AG09309 (cell line): Measurements from ENCODE around the gene INO80E.

ENCODE experiments used
- DNase-seq: peaks from one replicate; pipeline ENCODE4 v3.0.0-alpha.2; 2010; ENCODE audit warnings: low read depth
- H3K4me3 ChIP-seq: 2 replicates; pipeline ENCODE4 v1.5.1; 2011; ENCODE audit warnings: mild to moderate bottlenecking, low read depth, low read length, moderate library complexity; ENCODE audit not compliant: control insufficient read depth
- TF ChIP-seq, protein P1 (sequence below): IDR thresholded peaks from 2 replicates; pipeline ENCODE4 v1.5.1; 2011; ENCODE audit warnings: mild to moderate bottlenecking, low read depth, low read length, inconsistent platforms; ENCODE audit not compliant: insufficient read depth, control insufficient read depth; ENCODE audit errors: missing control alignments

The INO80E gene

GRCh38 chr16:29993191-29993902, 2.7 kb upstream of the INO80E start:
- H3K4me3 ChIP-seq, result no peak overlapping the region
- no peak for DNase-seq
- TF ChIP-seq, protein P1, sequence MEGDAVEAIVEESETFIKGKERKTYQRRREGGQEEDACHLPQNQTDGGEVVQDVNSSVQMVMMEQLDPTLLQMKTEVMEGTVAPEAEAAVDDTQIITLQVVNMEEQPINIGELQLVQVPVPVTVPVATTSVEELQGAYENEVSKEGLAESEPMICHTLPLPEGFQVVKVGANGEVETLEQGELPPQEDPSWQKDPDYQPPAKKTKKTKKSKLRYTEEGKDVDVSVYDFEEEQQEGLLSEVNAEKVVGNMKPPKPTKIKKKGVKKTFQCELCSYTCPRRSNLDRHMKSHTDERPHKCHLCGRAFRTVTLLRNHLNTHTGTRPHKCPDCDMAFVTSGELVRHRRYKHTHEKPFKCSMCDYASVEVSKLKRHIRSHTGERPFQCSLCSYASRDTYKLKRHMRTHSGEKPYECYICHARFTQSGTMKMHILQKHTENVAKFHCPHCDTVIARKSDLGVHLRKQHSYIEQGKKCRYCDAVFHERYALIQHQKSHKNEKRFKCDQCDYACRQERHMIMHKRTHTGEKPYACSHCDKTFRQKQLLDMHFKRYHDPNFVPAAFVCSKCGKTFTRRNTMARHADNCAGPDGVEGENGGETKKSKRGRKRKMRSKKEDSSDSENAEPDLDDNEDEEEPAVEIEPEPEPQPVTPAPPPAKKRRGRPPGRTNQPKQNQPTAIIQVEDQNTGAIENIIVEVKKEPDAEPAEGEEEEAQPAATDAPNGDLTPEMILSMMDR, result no peak

- DNase-seq, result no peak
- H3K4me3 ChIP-seq, result no peak overlapping the region
- TF ChIP-seq, protein P1, result no peak
Measured at GRCh38 chr16:29993903-29994599, 2.0 kb upstream of the INO80E start.

DNA sequence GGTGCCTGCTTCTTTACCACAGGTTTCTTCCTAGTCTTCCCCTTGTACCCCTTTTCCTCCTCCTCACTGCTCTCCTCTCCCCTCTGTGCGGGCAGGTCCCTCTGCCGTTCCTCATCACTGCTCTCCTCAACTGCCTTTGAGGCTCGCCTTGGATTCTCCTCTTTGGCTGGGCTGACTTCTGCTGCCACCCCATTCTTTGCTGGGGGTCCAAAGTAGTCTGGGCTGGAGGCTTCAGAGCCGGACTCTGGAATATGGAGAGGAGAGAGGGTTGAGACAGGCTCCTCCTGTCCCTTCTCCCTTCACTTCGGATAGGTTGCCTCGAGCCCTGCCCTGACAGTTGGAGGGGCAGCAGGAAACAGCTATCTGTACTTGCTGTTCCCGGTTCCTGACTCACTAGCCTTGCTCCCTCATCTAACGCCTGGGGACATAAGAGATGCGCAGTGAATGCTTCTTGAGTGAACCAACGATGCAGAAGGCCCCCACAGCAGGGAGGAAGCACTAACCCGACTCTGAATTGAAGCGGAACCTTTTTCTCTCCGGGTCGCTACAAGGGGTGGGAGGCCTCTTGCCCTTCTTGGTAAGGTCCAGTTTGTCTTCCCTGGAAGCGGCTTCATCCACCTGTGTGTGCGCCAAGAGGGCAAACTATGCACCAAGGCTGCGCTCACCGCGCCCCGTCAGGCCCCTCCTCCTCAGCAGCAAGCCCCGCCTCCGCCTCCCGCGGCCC, 1.3 kb upstream of the INO80E start:
- H3K4me3 ChIP-seq, result peak overlapping the region; percentile 98
- TF ChIP-seq, protein P1, result no peak
- DNase-seq, result peak; percentile 28

GRCh38 chr16:29995324-29995910, 624 bp upstream of the INO80E start, which contains the start of gene HIRIP3:
Gene HIRIP3 (minus strand): TSS chr16:29995617. CDS start chr16:29995605, 12 bp downstream.
- TF ChIP-seq, protein P1, result no peak
- no peak for DNase-seq

GRCh38 chr16:29996766-29997250, 767 bp downstream of the INO80E start:
- no peak for DNase-seq
- TF ChIP-seq, protein P1, result no peak
- peak overlapping the region; percentile 98 for H3K4me3 ChIP-seq

More at GRCh38 chr16:29995324-29995910, 624 bp upstream of the INO80E start, which contains the start of gene HIRIP3:
- H3K4me3 ChIP-seq, result peak within 1 kb of the TSS; percentile 98

DNA sequence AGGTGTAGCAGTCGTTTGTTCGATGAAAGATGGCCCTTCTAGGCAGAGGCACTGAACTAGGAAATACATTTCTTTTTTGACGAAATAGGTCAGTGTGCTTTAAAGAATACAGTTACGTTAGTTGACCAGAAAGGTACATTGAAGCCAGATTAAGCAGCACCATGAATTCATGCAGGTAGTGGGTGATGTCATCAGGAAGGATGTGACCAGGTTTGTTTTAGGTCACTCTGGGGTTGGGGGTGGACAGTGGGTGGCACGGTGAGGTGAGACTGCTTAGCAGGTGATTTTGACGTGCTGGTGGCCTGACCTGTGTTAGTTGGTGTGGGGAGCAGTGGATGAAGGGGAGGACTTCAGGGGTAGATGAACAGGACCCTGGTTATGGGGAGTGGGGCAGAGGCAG, 3.6 kb downstream of the INO80E start:
- TF ChIP-seq, protein P1, result no peak
- H3K4me3 ChIP-seq, result no peak overlapping the region
- no peak for DNase-seq
